HepG2 (cell line): ENCODE data around the gene CDK12. TPM values are rescaled to one million over a fixed set of nuclear protein-coding genes. Genes with fewer than 3 reads are reported as not detected.

Experiments used
- ATAC-seq: fragments of 200-7000 bp; cut with Tn5 transposase; 3 replicates; pipeline ENCODE4 v1.9.1; 2020; ENCODE audit warnings: mild to moderate bottlenecking, moderate library complexity
- BruUV-seq: library from RNA; stranded (reverse); fragments of 400-500 nt; replicated peaks from 2 replicates; lab custom pipeline; 2021; lab: Mats Ljungman, UMichigan
- CTCF ChIA-PET: fragments of 300-600 bp; formaldehyde crosslinking; extraction: SDS; loops from one replicate; lab custom pipeline; 2021; ENCODE audit warnings: low total read pairs, inconsistent platforms, low intra/inter-chr PET ratio; lab: Yijun Ruan, JAX
- POLR2A ChIA-PET: fragments of 350-600 bp; sonication (Branson Sonifier 250); formaldehyde crosslinking; loops from one replicate; lab custom pipeline; 2020; ENCODE audit warnings: antibody characterized with exemption, inconsistent platforms; lab: Yijun Ruan, JAX
- DNase-seq: peaks from one replicate; pipeline ENCODE4 v3.0.0-alpha.2; 2015; ENCODE audit warnings: low spot score
- FAIRE-seq: peaks from 3 replicates; lab custom pipeline; 2011; peaks lifted over from hg19 to GRCh38; lab: Jason Lieb, UNC
- H2AFZ ChIP-seq: one replicate; pipeline ENCODE4 v1.6.1; 2011; ENCODE audit warnings: low read length, inconsistent platforms
- H3K27ac ChIP-seq: fragments of 300-600 bp; 3 replicates; pipeline ENCODE4 v1.8.0; 2011; ENCODE audit warnings: mixed run types, mild to moderate bottlenecking, mixed read lengths, low read length, inconsistent platforms; ENCODE audit not compliant: insufficient read depth; ENCODE audit errors: extremely low read length
- H3K27me3 ChIP-seq, 2 experiments: fragments of 200-600 bp in 1 of 2; 2 replicates in 1 of 2; 3 replicates in 1 of 2; pipeline versions ENCODE4 v1.6.0 to v1.8.0; 2011; ENCODE audit warnings: low read length in 2 of 2, mild to moderate bottlenecking in 2 of 2, moderate library complexity in 2 of 2, inconsistent platforms in 1 of 2; ENCODE audit not compliant: insufficient read depth in 2 of 2, control insufficient read depth in 1 of 2
- H3K36me3 ChIP-seq, 2 experiments: fragments of 200-600 bp in 1 of 2; replicated peaks in 1 of 2; 2 replicates in 1 of 2; 3 replicates in 1 of 2; pipeline versions ENCODE4 v1.5.1 to v1.8.0; 2011; ENCODE audit warnings: low read length in 2 of 2, inconsistent platforms in 1 of 2; ENCODE audit not compliant: insufficient read depth in 2 of 2, control insufficient read depth in 1 of 2
- H3K4me1 ChIP-seq: 2 replicates; pipeline ENCODE4 v1.5.1; 2012; ENCODE audit warnings: low read length, inconsistent platforms; ENCODE audit not compliant: insufficient read depth
- H3K4me2 ChIP-seq: 2 replicates; pipeline ENCODE4 v1.6.0; 2011; ENCODE audit warnings: low read depth, low read length, inconsistent platforms
- H3K4me3 ChIP-seq, 3 experiments: fragments of 200-600 bp in 1 of 3; sonication (generic), shearing (Covaris generic) in 1 of 3; replicated peaks in 1 of 3; 2 replicates each; pipeline ENCODE4 v1.5.1; 2011 to 2016; ENCODE audit warnings: low read length in 3 of 3, inconsistent platforms in 2 of 3, low read depth in 2 of 3, mild to moderate bottlenecking in 2 of 3, control low read depth in 1 of 3, mixed read lengths in 1 of 3; ENCODE audit not compliant: insufficient read depth in 1 of 3
- H3K79me2 ChIP-seq: one replicate; pipeline ENCODE4 v1.6.1; 2011; ENCODE audit warnings: low read length, inconsistent platforms; ENCODE audit not compliant: insufficient read depth
- H3K9ac ChIP-seq: 2 replicates; pipeline ENCODE4 v1.6.0; 2011; ENCODE audit warnings: mild to moderate bottlenecking, low read depth, low read length, inconsistent platforms; ENCODE audit not compliant: insufficient read depth
- H3K9me3 ChIP-seq: 2 replicates; pipeline ENCODE4 v1.5.1; 2012; ENCODE audit warnings: mild to moderate bottlenecking, low read length
- H4K20me1 ChIP-seq: 2 replicates; pipeline ENCODE4 v1.6.0; 2011; ENCODE audit warnings: inconsistent platforms, mild to moderate bottlenecking, low read length, moderate library complexity; ENCODE audit not compliant: insufficient read depth
- BORCS8-MEF2B ChIP-seq: sonication (generic); formaldehyde crosslinking; IDR thresholded peaks from 2 replicates; pipeline ENCODE4 v1.8.0; 2022; ENCODE audit warnings: mild to moderate bottlenecking, missing genetic modification reagents
- CREB1 ChIP-seq, 2 experiments: fragments of 450-650 bp in 1 of 2; IDR thresholded peaks; 2 replicates each; pipeline ENCODE4 v1.6.1; 2016 to 2017; ENCODE audit warnings: control low read depth in 1 of 2, mild to moderate bottlenecking in 1 of 2, missing compliant biosample characterization in 1 of 2, missing genetic modification characterization in 1 of 2
- ZIK1 ChIP-seq: sonication (generic); formaldehyde crosslinking; IDR thresholded peaks from 2 replicates; pipeline ENCODE4 v1.5.0; 2020; ENCODE audit warnings: mild to moderate bottlenecking, low read depth, missing genetic modification reagents, borderline replicate concordance
- ZNF282 ChIP-seq: fragments of 450-650 bp; IDR thresholded peaks from 2 replicates; pipeline ENCODE4 v1.6.1; 2018; ENCODE audit not compliant: partially characterized antibody
- ZNF331 ChIP-seq: sonication (generic); formaldehyde crosslinking; IDR thresholded peaks from 2 replicates; pipeline ENCODE4 v1.4.0; 2020; ENCODE audit warnings: missing genetic modification reagents
- ZNF333 ChIP-seq: sonication (generic); formaldehyde crosslinking; IDR thresholded peaks from 2 replicates; pipeline ENCODE4 v1.4.0; 2020; ENCODE audit warnings: mild to moderate bottlenecking, missing genetic modification reagents, borderline replicate concordance
- ZNF354B ChIP-seq: sonication (generic); formaldehyde crosslinking; IDR thresholded peaks from 2 replicates; pipeline ENCODE4 v1.8.0; 2022; ENCODE audit warnings: mild to moderate bottlenecking, missing genetic modification reagents
- ZNF44 ChIP-seq: sonication (generic); formaldehyde crosslinking; IDR thresholded peaks from 2 replicates; pipeline ENCODE4 v1.5.1; 2020; ENCODE audit warnings: mild to moderate bottlenecking, missing genetic modification reagents
- ZNF543 ChIP-seq: sonication (generic); formaldehyde crosslinking; IDR thresholded peaks from 2 replicates; pipeline ENCODE4 v1.4.0; 2020; ENCODE audit warnings: mild to moderate bottlenecking, missing genetic modification reagents
- ZNF589 ChIP-seq: sonication (generic); formaldehyde crosslinking; conservative IDR thresholded peaks from 2 replicates; pipeline ENCODE4 v1.8.0; 2022; ENCODE audit warnings: mild to moderate bottlenecking, moderate library complexity, missing genetic modification reagents
- ZNF720 ChIP-seq: sonication (generic); formaldehyde crosslinking; IDR thresholded peaks from 2 replicates; pipeline ENCODE4 v1.4.0; 2020; ENCODE audit warnings: missing genetic modification reagents
- WGBS: methylation state at CpG from one replicate; pipeline ENCODE4 v1.1.6; 2017; ENCODE audit warnings: low lambda C conversion rate; 5-methylcytosine and 5-hydroxymethylcytosine counted together
- in situ Hi-C: cut with HindIII; loops from 2 replicates; pipeline ENCODE4 v1.10.0; 2017; ENCODE audit warnings: low pct_unique_long_range_greater_than_20kb; ENCODE audit not compliant: extremely low pct_ligation_motif_present
- intact Hi-C: fragments of 100-400 bp; cut with micrococcal nuclease; formaldehyde crosslinking; loops from one replicate; pipeline ENCODE4 v1.10.0; 2022; ENCODE audit not compliant: unreplicated experiment
- polyA plus RNA-seq, 8 experiments: library from polyadenylated mRNA; depleted of rRNA in 3 of 8; stranded (reverse) in 7 of 8; unstranded in 1 of 8; fragments of >200 nt; fragmentation: Illumina TruSeq in 4 of 8; extraction: Trizol in 4 of 8; gene quantifications; 2 replicates each; pipeline versions ENCODE4 v1.2.1 to v1.2.3, GENCODE V29; 2011 to 2016; ENCODE audit warnings: low read depth in 4 of 8, missing spikeins in 1 of 8, mixed read lengths in 1 of 8; ENCODE audit not compliant: insufficient read depth in 1 of 8
- total RNA-seq, 5 experiments: library from RNA; depleted of rRNA; stranded (reverse); fragments of >200 nt; fragmentation: Illumina TruSeq; extraction: Trizol; gene quantifications; 2 replicates each; pipeline ENCODE4 v1.2.3, GENCODE V29; 2016; ENCODE audit warnings: low read depth in 1 of 5
- TF ChIP-seq, protein P1 (sequence below): sonication (generic); formaldehyde crosslinking; IDR thresholded peaks from 2 replicates; pipeline ENCODE4 v1.4.0; 2020; ENCODE audit warnings: missing genetic modification reagents
- TF ChIP-seq, protein P2 (sequence below): sonication (generic); formaldehyde crosslinking; IDR thresholded peaks from 2 replicates; pipeline ENCODE4 v1.4.0; 2020; ENCODE audit warnings: missing genetic modification reagents, borderline replicate concordance
- TF ChIP-seq, protein P3 (sequence below): sonication (generic); formaldehyde crosslinking; IDR thresholded peaks from 2 replicates; pipeline ENCODE4 v1.4.0; 2020; ENCODE audit warnings: mild to moderate bottlenecking, low read depth, missing genetic modification reagents
- TF ChIP-seq, protein P4 (sequence below): sonication (generic); formaldehyde crosslinking; IDR thresholded peaks from 2 replicates; pipeline ENCODE4 v1.5.1; 2020; ENCODE audit warnings: missing genetic modification reagents, mild to moderate bottlenecking, borderline replicate concordance

Gene CDK12
- total and polyA plus RNA-seq, 2 of the 13 experiments (the other 11 are each of a cell fraction or from before 2014, with no cell fraction given) = 24.0 to 88.6 TPM

DNA sequence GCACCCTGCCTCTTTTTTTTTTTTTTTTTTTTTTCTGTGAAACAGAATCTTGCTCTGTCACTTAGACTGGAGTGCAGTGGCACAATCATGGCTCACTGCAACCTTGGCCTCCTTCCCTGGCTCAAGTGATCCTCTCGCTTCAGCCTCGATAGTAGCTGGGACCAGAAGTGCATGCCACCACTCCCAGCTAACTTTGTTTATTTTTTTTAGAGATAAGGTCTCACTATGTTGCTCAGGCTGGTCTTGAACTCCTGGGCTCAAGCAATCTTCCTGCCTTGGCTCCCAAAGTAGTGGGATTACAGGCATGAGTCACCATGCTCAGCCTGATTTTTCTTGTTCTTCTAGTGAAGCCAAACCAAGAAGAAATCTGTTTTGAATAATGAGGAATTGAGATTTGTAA lies 25.0 kb downstream of the CDK12 start:
- no peaks in the 10 kb centered on the region for H3K27me3 ChIP-seq
- no peak overlapping the region for H2AFZ ChIP-seq
- H3K4me3 ChIP-seq = no peak overlapping the region
- ChIA-PET CTCF (no interaction called here), POLR2A (interaction anchor here (1.1 to 2.6 kb wide), 4 partner anchors 11 to 35 kb away, joined by 3 to 18 read pairs (median 6); partner anchors contain the start of genes CDK12 and MED1)
- no peak overlapping the region for H3K9ac ChIP-seq
- WGBS = 98% methylated on average over 2 of the region's 2 CpGs
- intact Hi-C loops (no loop called here), in situ Hi-C loops (no loop called here)
- H3K79me2 ChIP-seq = peaks cover 10% of the 10 kb centered on the region
- H3K36me3 ChIP-seq = peaks cover 14 to 30% of the 10 kb centered on the region in 2 experiments; a peak in 4 of 5 replicates
- no peaks in the 10 kb centered on the region for H4K20me1 ChIP-seq
- no TSS peak for BruUV-seq
- H3K27ac ChIP-seq = no peak overlapping the region
- TF ChIP-seq ZNF333 (CRISPR knock-in tag) = no peak
- no peak for TF ChIP-seq ZNF720 (CRISPR knock-in tag)
- TF ChIP-seq ZNF589 (CRISPR knock-in tag) = no peak
- no peak for TF ChIP-seq CREB1 (IDR thresholded peaks at IDR 0.05)
- no peak for TF ChIP-seq CREB1 (CRISPR knock-in tag; IDR thresholded peaks at IDR 0.05)
- TF ChIP-seq, protein P1, sequence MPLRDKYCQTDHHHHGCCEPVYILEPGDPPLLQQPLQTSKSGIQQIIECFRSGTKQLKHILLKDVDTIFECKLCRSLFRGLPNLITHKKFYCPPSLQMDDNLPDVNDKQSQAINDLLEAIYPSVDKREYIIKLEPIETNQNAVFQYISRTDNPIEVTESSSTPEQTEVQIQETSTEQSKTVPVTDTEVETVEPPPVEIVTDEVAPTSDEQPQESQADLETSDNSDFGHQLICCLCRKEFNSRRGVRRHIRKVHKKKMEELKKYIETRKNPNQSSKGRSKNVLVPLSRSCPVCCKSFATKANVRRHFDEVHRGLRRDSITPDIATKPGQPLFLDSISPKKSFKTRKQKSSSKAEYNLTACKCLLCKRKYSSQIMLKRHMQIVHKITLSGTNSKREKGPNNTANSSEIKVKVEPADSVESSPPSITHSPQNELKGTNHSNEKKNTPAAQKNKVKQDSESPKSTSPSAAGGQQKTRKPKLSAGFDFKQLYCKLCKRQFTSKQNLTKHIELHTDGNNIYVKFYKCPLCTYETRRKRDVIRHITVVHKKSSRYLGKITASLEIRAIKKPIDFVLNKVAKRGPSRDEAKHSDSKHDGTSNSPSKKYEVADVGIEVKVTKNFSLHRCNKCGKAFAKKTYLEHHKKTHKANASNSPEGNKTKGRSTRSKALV (CRISPR knock-in tag) = no peak
- TF ChIP-seq, protein P2, sequence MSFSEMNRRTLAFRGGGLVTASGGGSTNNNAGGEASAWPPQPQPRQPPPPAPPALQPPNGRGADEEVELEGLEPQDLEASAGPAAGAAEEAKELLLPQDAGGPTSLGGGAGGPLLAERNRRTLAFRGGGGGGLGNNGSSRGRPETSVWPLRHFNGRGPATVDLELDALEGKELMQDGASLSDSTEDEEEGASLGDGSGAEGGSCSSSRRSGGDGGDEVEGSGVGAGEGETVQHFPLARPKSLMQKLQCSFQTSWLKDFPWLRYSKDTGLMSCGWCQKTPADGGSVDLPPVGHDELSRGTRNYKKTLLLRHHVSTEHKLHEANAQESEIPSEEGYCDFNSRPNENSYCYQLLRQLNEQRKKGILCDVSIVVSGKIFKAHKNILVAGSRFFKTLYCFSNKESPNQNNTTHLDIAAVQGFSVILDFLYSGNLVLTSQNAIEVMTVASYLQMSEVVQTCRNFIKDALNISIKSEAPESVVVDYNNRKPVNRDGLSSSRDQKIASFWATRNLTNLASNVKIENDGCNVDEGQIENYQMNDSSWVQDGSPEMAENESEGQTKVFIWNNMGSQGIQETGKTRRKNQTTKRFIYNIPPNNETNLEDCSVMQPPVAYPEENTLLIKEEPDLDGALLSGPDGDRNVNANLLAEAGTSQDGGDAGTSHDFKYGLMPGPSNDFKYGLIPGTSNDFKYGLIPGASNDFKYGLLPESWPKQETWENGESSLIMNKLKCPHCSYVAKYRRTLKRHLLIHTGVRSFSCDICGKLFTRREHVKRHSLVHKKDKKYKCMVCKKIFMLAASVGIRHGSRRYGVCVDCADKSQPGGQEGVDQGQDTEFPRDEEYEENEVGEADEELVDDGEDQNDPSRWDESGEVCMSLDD (CRISPR knock-in tag) = no peak
- no peak for TF ChIP-seq ZNF543
- TF ChIP-seq ZIK1 (CRISPR knock-in tag) = no peak
- no peak for TF ChIP-seq ZNF282
- TF ChIP-seq ZNF331 (CRISPR knock-in tag) = no peak
- TF ChIP-seq, protein P3, sequence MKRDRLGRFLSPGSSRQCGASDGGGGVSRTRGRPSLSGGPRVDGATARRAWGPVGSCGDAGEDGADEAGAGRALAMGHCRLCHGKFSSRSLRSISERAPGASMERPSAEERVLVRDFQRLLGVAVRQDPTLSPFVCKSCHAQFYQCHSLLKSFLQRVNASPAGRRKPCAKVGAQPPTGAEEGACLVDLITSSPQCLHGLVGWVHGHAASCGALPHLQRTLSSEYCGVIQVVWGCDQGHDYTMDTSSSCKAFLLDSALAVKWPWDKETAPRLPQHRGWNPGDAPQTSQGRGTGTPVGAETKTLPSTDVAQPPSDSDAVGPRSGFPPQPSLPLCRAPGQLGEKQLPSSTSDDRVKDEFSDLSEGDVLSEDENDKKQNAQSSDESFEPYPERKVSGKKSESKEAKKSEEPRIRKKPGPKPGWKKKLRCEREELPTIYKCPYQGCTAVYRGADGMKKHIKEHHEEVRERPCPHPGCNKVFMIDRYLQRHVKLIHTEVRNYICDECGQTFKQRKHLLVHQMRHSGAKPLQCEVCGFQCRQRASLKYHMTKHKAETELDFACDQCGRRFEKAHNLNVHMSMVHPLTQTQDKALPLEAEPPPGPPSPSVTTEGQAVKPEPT (CRISPR knock-in tag) = no peak
- TF ChIP-seq, protein P4, sequence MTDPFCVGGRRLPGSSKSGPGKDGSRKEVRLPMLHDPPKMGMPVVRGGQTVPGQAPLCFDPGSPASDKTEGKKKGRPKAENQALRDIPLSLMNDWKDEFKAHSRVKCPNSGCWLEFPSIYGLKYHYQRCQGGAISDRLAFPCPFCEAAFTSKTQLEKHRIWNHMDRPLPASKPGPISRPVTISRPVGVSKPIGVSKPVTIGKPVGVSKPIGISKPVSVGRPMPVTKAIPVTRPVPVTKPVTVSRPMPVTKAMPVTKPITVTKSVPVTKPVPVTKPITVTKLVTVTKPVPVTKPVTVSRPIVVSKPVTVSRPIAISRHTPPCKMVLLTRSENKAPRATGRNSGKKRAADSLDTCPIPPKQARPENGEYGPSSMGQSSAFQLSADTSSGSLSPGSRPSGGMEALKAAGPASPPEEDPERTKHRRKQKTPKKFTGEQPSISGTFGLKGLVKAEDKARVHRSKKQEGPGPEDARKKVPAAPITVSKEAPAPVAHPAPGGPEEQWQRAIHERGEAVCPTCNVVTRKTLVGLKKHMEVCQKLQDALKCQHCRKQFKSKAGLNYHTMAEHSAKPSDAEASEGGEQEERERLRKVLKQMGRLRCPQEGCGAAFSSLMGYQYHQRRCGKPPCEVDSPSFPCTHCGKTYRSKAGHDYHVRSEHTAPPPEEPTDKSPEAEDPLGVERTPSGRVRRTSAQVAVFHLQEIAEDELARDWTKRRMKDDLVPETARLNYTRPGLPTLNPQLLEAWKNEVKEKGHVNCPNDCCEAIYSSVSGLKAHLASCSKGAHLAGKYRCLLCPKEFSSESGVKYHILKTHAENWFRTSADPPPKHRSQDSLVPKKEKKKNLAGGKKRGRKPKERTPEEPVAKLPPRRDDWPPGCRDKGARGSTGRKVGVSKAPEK (CRISPR knock-in tag) = no peak
- TF ChIP-seq ZNF354B (CRISPR knock-in tag) = no peak
- TF ChIP-seq BORCS8-MEF2B (CRISPR knock-in tag) = no peak
- no peak for TF ChIP-seq ZNF44 (CRISPR knock-in tag)
- DNase-seq (no peak), ATAC-seq (no peak), FAIRE-seq (no peak)
- H3K9me3 ChIP-seq = no peaks in the 10 kb centered on the region
- no peak overlapping the region for H3K4me2 ChIP-seq
- no peaks in the 10 kb centered on the region for H3K4me1 ChIP-seq
